HCT116 (cell line): ENCODE results near the gene NSD2. TPM values are rescaled to one million over a fixed set of nuclear protein-coding genes. Genes with fewer than 3 reads are reported as not detected.
"Not testable (repeated sequence)": the region's sequence is repeated elsewhere in the genome, so short reads cannot be mapped to it uniquely, and the experiment has no call there.

Experiments used
- ATAC-seq: fragments of 200-7000 bp; cut with Tn5 transposase; 2 replicates; pipeline ENCODE4 v1.9.1; 2020; ENCODE audit warnings: mild to moderate bottlenecking, moderate library complexity
- BruUV-seq: library from RNA; stranded (reverse); fragments of 400-500 nt; replicated peaks from 2 replicates; lab custom pipeline; 2021; lab: Mats Ljungman, UMichigan
- CTCF ChIA-PET: fragments of 300-600 bp; sonication (Branson Sonifier 250); formaldehyde crosslinking; loops from one replicate; lab custom pipeline; 2021; ENCODE audit warnings: antibody characterized with exemption; lab: Charles Lee
- POLR2A ChIA-PET: fragments of 300-600, 350-600 bp; sonication (Branson Sonifier 250); formaldehyde crosslinking; loops from one replicate; lab custom pipeline; 2021; ENCODE audit warnings: antibody characterized with exemption; lab: Charles Lee
- RAD21 ChIA-PET, 2 experiments: fragments of 300-600 bp; sonication (Branson Sonifier 250); formaldehyde crosslinking; loops; one replicate each; lab custom pipeline; 2023; ENCODE audit warnings: low total read pairs in 2 of 2; ENCODE audit not compliant: uncharacterized antibody in 2 of 2, unreplicated experiment in 2 of 2, low non-redundant PET in 1 of 2; lab: Charles Lee
- DNase-seq: peaks from one replicate; pipeline ENCODE4 v3.0.0-alpha.2; 2010; ENCODE audit warnings: low read depth, low spot score
- H2AFZ ChIP-seq: fragments of 200-600 bp; shearing (Covaris generic), sonication (generic); 2 replicates; pipeline ENCODE4 v1.6.1; 2017; ENCODE audit warnings: low read depth, mixed run types, mixed read lengths, antibody characterized with exemption, low read length; ENCODE audit not compliant: poor library complexity, severe bottlenecking
- H3K27ac ChIP-seq: 2 replicates; pipeline ENCODE4 v1.5.1; 2012; ENCODE audit warnings: low read depth, low read length
- H3K27me3 ChIP-seq: fragments of 200-600 bp; sonication (generic); 2 replicates; pipeline ENCODE4 v1.6.1; 2016; ENCODE audit warnings: mixed run types, low read length, mixed read lengths; ENCODE audit not compliant: insufficient read depth
- H3K36me3 ChIP-seq, 2 experiments: fragments of 200-500 bp in 1 of 2; fragments of 200-600 bp in 1 of 2; sonication (Bioruptor generic) in 1 of 2; sonication (generic) in 1 of 2; 2 replicates each; pipeline versions ENCODE4 v1.5.1 to v1.6.1; 2014 to 2016; ENCODE audit warnings: low read length in 2 of 2, inconsistent platforms in 1 of 2, mixed read lengths in 1 of 2, mixed run types in 1 of 2; ENCODE audit not compliant: insufficient read depth in 2 of 2, control insufficient read depth in 1 of 2
- H3K4me1 ChIP-seq, 2 experiments: fragments of 200-600 bp in 1 of 2; sonication (generic) in 1 of 2; 2 replicates each; pipeline versions ENCODE4 v1.5.1 to v1.6.1; 2012 to 2017; ENCODE audit warnings: low read length in 2 of 2, inconsistent platforms in 1 of 2, mild to moderate bottlenecking in 1 of 2, mixed read lengths in 1 of 2, mixed run types in 1 of 2, moderate library complexity in 1 of 2; ENCODE audit not compliant: insufficient read depth in 2 of 2, control insufficient read depth in 1 of 2
- H3K4me2 ChIP-seq: fragments of 200-600 bp; sonication (generic); 2 replicates; pipeline ENCODE4 v1.6.1; 2017; ENCODE audit warnings: mixed run types, low read length, mixed read lengths
- H3K4me3 ChIP-seq, 2 experiments: fragments of 200-600 bp in 1 of 2; sonication (generic) in 1 of 2; replicated peaks in 1 of 2; 2 replicates each; pipeline ENCODE4 v1.5.1; 2011 to 2016; ENCODE audit warnings: low read length in 2 of 2, control low read depth in 1 of 2, low read depth in 1 of 2, mild to moderate bottlenecking in 1 of 2, mixed read lengths in 1 of 2, mixed run types in 1 of 2
- H3K79me2 ChIP-seq: fragments of 200-600 bp; sonication (generic); 2 replicates; pipeline ENCODE4 v1.6.1; 2017; ENCODE audit warnings: mild to moderate bottlenecking, mixed run types, low read length, moderate library complexity, mixed read lengths; ENCODE audit not compliant: insufficient read depth
- H3K9ac ChIP-seq: fragments of 200-600 bp; sonication (generic); 2 replicates; pipeline ENCODE4 v1.6.1; 2016; ENCODE audit warnings: low read length, mixed read lengths
- H3K9me2 ChIP-seq: fragments of 200-600 bp; sonication (generic), shearing (Covaris generic); 2 replicates; pipeline ENCODE4 v1.6.1; 2017; ENCODE audit warnings: mixed run types, mild to moderate bottlenecking, moderate library complexity; ENCODE audit not compliant: insufficient read depth
- H3K9me3 ChIP-seq, 2 experiments: fragments of 200-500 bp in 1 of 2; fragments of 200-600 bp in 1 of 2; sonication (Bioruptor generic) in 1 of 2; sonication (generic) in 1 of 2; 2 replicates each; pipeline ENCODE4 v1.6.1; 2014 to 2017; ENCODE audit warnings: low read length in 2 of 2, mixed read lengths in 2 of 2, inconsistent platforms in 1 of 2, low read depth in 1 of 2, mild to moderate bottlenecking in 1 of 2, mixed run types in 1 of 2, moderate library complexity in 1 of 2; ENCODE audit not compliant: control insufficient read depth in 1 of 2, insufficient read depth in 1 of 2
- H4K20me1 ChIP-seq: fragments of 200-600 bp; sonication (generic), shearing (Covaris generic); 2 replicates; pipeline ENCODE4 v1.6.1; 2017; ENCODE audit warnings: mixed run types, mild to moderate bottlenecking, moderate library complexity; ENCODE audit not compliant: insufficient read depth
- CEBPB ChIP-seq: IDR thresholded peaks from 2 replicates; pipeline ENCODE4 v1.6.1; 2012; ENCODE audit warnings: low read depth
- EGR1 ChIP-seq: IDR thresholded peaks from 2 replicates; pipeline ENCODE4 v1.6.1; 2012; ENCODE audit warnings: low read depth
- ELF1 ChIP-seq: IDR thresholded peaks from 2 replicates; pipeline ENCODE4 v1.6.1; 2012; ENCODE audit warnings: low read depth, borderline replicate concordance
- EZH2phosphoT487 ChIP-seq: fragments of 200-600 bp; IDR thresholded peaks from 2 replicates; pipeline ENCODE4 v1.6.1; 2018; ENCODE audit warnings: antibody characterized with exemption, borderline replicate concordance
- JUND ChIP-seq: IDR thresholded peaks from 2 replicates; pipeline ENCODE4 v1.6.1; 2012
- POLR2A ChIP-seq: IDR thresholded peaks from 2 replicates; pipeline ENCODE4 v1.7.0; 2011; ENCODE audit warnings: borderline replicate concordance; ENCODE audit not compliant: insufficient read depth, insufficient read length; ENCODE audit errors: extremely low read depth
- POLR2AphosphoS5 ChIP-seq: IDR thresholded peaks from 2 replicates; pipeline ENCODE4 v1.6.1; 2011; ENCODE audit warnings: mild to moderate bottlenecking, low read depth, low read length, moderate library complexity
- SP1 ChIP-seq: IDR thresholded peaks from 2 replicates; pipeline ENCODE4 v1.6.1; 2012; ENCODE audit warnings: low read depth
- YY1 ChIP-seq: IDR thresholded peaks from 2 replicates; pipeline ENCODE4 v1.6.1; 2011; ENCODE audit warnings: low read length, low read depth, moderate library complexity, mild to moderate bottlenecking; ENCODE audit not compliant: insufficient replicate concordance; ENCODE audit errors: extremely low read depth
- ZFX ChIP-seq: fragments of 450-650 bp; IDR thresholded peaks from 2 replicates; pipeline ENCODE4 v1.6.1; 2017
- intact Hi-C: fragments of 100-400 bp; cut with micrococcal nuclease; formaldehyde crosslinking; loops from 2 replicates; pipeline ENCODE4 v1.10.0; 2022
- total RNA-seq: library from RNA; stranded (reverse); gene quantifications from one replicate; pipeline ENCODE4 v1.2.1, GENCODE V29; 2021; ENCODE audit not compliant: unreplicated experiment
- TF ChIP-seq, protein P1 (sequence below): IDR thresholded peaks from 2 replicates; pipeline ENCODE4 v1.6.1; 2012
- TF ChIP-seq, protein P2 (sequence below): IDR thresholded peaks from 2 replicates; pipeline ENCODE4 v1.6.1; 2012; ENCODE audit warnings: low read depth

Gene NSD2
- total RNA-seq, 1 experiment from 2014 or later: 145 TPM

DNA sequence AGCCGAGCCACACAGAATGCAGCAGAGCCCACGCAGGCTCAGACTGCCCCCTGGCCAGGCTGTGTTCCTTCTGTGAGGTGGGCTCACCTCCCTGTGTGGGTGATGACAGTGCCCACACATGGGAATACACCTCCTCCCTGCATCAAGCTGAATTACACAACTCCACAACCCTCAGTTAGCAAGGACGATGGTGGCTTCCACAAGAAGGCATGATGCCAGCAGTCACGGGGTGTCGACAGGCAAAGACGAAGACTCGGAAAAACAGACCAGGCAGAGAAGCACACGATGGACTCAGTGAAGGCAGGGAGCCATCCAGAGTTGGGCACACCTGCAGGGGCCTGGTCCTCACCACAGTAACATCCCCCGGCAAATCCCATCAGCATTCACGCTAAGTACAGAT lies 27.3 kb upstream of the NSD2 start:
- no peaks in the 10 kb centered on the region for H3K9me2 ChIP-seq
- no peak overlapping the region for H3K4me2 ChIP-seq
- RAD21 ChIA-PET: no interaction called here
- peaks cover 84% of the 10 kb centered on the region for H3K79me2 ChIP-seq
- H3K4me3 ChIP-seq: no peak overlapping the region
- H3K9me3 ChIP-seq: no peaks in the 10 kb centered on the region
- no peak overlapping the region for H2AFZ ChIP-seq
- H3K36me3 ChIP-seq: peaks cover 27 to 50% of the 10 kb centered on the region in 2 experiments; a peak in 3 of 4 replicates
- CTCF ChIA-PET: no interaction called here
- H3K27me3 ChIP-seq: no peaks in the 10 kb centered on the region
- no peak for DNase-seq
- POLR2A ChIA-PET: no interaction called here
- no peaks in the 10 kb centered on the region for H3K4me1 ChIP-seq
- ATAC-seq: no peak
- TF ChIP-seq ZFX (no peak), YY1 (no peak), SP1 (no peak), ELF1 (no peak), POLR2AphosphoS5 (no peak), EZH2phosphoT487 (no peak), JUND (no peak), EGR1 (no peak), POLR2A (no peak), CEBPB (no peak)
- TF ChIP-seq, protein P1, sequence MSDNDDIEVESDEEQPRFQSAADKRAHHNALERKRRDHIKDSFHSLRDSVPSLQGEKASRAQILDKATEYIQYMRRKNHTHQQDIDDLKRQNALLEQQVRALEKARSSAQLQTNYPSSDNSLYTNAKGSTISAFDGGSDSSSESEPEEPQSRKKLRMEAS: no peak
- TF ChIP-seq, protein P2, sequence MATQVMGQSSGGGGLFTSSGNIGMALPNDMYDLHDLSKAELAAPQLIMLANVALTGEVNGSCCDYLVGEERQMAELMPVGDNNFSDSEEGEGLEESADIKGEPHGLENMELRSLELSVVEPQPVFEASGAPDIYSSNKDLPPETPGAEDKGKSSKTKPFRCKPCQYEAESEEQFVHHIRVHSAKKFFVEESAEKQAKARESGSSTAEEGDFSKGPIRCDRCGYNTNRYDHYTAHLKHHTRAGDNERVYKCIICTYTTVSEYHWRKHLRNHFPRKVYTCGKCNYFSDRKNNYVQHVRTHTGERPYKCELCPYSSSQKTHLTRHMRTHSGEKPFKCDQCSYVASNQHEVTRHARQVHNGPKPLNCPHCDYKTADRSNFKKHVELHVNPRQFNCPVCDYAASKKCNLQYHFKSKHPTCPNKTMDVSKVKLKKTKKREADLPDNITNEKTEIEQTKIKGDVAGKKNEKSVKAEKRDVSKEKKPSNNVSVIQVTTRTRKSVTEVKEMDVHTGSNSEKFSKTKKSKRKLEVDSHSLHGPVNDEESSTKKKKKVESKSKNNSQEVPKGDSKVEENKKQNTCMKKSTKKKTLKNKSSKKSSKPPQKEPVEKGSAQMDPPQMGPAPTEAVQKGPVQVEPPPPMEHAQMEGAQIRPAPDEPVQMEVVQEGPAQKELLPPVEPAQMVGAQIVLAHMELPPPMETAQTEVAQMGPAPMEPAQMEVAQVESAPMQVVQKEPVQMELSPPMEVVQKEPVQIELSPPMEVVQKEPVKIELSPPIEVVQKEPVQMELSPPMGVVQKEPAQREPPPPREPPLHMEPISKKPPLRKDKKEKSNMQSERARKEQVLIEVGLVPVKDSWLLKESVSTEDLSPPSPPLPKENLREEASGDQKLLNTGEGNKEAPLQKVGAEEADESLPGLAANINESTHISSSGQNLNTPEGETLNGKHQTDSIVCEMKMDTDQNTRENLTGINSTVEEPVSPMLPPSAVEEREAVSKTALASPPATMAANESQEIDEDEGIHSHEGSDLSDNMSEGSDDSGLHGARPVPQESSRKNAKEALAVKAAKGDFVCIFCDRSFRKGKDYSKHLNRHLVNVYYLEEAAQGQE: no peak
- intact Hi-C loops: no loop called here
- no peaks in the 10 kb centered on the region for H4K20me1 ChIP-seq
- no peak overlapping the region for H3K9ac ChIP-seq
- no peak overlapping the region for H3K27ac ChIP-seq
- no TSS peak for BruUV-seq

DNA sequence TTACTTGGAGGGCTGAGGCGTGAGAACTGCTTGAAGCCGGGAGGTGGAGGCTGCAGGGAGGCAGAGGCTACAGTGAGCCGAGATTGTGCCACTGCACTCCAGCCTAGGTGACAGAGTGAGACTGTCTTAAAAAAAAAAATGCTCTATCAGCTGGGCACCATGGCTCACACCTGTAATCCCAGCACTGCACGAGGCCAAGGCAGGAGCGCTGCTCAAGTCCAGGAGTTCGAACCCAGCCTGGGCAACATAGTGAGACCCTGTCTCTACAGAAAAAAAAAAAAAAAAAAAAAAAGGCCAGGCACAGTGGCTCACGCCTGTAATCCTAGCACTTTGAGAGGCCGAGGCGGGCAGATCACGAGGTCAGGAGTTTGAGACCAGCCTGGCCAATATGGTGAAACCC lies 26.6 kb upstream of the NSD2 start:
- POLR2A ChIA-PET, BruUV-seq, H3K9me2 ChIP-seq, DNase-seq, intact Hi-C loops, H3K4me1 ChIP-seq, H3K4me2 ChIP-seq, H4K20me1 ChIP-seq, H3K9ac ChIP-seq, RAD21 ChIA-PET, H3K9me3 ChIP-seq, H3K4me3 ChIP-seq, ATAC-seq, H2AFZ ChIP-seq, H3K27me3 ChIP-seq, H3K27ac ChIP-seq, CTCF ChIA-PET: not testable (repeated sequence)
- H3K36me3 ChIP-seq: peaks cover 23 to 53% of the 10 kb centered on the region in 2 experiments; a peak in 3 of 4 replicates
- peaks cover 84% of the 10 kb centered on the region for H3K79me2 ChIP-seq
